ENCODE measurements around the gene CASP8.

- TF ChIP-seq CTCF (IDR thresholded peaks at IDR 0.05), result no peak
- no peak for TF ChIP-seq POLR2A (IDR thresholded peaks at IDR 0.05)
Measured at GRCh38 chr2:201320701-201321100, 60.4 kb downstream of the CASP8 start.

Data from Peyer's patch (tissue), 4 donors.